GM12872 (cell line): Measurements from ENCODE around the gene SH2D3C.

Experiments
- TF ChIP-seq, protein P1 (sequence below): IDR thresholded peaks from 3 replicates; pipeline ENCODE4 v1.5.1; 2011; ENCODE audit warnings: low read depth, mild to moderate bottlenecking, low read length, moderate library complexity; ENCODE audit not compliant: insufficient read depth

Gene SH2D3C

DNA sequence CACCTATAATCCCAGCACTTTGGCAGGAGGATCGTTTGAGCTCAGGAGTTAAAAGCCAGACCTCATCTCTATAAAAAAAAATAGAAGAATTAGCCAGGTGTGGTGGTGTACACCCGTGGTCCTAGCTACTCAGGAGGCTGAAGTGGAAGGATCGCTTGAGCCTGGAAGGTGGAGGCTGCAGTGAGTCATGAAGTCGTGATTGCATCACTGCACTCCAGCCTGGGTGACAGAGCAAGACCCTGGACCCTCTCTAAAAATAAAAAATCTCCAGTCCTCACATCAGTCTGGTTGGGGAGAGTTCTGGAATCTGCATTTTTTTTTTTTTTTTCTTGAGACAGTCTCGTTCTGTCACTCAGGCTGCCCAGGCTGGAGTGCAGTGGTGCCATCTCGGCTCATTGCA is 33.5 kb upstream of the SH2D3C start:
- TF ChIP-seq, protein P1, sequence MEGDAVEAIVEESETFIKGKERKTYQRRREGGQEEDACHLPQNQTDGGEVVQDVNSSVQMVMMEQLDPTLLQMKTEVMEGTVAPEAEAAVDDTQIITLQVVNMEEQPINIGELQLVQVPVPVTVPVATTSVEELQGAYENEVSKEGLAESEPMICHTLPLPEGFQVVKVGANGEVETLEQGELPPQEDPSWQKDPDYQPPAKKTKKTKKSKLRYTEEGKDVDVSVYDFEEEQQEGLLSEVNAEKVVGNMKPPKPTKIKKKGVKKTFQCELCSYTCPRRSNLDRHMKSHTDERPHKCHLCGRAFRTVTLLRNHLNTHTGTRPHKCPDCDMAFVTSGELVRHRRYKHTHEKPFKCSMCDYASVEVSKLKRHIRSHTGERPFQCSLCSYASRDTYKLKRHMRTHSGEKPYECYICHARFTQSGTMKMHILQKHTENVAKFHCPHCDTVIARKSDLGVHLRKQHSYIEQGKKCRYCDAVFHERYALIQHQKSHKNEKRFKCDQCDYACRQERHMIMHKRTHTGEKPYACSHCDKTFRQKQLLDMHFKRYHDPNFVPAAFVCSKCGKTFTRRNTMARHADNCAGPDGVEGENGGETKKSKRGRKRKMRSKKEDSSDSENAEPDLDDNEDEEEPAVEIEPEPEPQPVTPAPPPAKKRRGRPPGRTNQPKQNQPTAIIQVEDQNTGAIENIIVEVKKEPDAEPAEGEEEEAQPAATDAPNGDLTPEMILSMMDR, result no peak

DNA sequence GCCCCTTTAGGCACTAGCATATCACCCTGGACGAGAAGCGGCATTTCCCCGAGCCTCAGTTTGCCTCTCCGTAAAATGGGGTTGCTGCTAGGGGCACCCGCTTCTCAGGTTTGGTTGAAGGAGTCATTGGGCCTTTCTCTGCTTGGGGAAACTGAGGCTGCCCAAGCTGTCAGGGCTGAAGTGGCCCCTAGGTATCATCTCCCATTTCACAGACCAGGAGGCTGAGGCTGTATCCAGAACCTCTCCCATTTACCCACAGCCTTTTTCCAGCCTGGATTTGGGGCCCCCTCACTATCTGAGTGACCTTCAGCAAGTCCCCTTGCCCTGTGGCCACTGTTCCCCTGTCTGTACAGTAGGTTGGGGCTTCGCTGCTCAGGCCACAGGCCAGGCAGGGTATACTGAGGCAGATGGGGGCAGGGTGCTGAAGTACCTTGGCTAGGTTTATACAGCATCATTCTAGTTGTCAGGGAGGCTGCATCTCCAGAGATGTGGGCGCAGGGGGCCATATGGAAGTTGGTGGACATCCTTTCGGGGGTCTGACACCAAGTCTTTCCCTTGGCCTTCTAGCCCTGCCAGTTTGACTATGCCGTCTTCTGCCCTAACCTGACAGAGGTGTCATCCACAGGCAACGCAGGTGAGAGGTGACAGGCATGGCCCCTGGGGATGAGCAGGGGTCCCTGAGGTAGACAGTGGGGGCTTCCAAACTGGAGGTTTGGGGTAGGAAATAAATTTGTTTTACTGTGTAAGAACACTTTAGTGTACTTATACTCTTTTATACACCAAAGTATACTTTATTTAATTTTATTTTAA is 32.1 kb upstream of the SH2D3C start:
- TF ChIP-seq, protein P1, result no peak

DNA sequence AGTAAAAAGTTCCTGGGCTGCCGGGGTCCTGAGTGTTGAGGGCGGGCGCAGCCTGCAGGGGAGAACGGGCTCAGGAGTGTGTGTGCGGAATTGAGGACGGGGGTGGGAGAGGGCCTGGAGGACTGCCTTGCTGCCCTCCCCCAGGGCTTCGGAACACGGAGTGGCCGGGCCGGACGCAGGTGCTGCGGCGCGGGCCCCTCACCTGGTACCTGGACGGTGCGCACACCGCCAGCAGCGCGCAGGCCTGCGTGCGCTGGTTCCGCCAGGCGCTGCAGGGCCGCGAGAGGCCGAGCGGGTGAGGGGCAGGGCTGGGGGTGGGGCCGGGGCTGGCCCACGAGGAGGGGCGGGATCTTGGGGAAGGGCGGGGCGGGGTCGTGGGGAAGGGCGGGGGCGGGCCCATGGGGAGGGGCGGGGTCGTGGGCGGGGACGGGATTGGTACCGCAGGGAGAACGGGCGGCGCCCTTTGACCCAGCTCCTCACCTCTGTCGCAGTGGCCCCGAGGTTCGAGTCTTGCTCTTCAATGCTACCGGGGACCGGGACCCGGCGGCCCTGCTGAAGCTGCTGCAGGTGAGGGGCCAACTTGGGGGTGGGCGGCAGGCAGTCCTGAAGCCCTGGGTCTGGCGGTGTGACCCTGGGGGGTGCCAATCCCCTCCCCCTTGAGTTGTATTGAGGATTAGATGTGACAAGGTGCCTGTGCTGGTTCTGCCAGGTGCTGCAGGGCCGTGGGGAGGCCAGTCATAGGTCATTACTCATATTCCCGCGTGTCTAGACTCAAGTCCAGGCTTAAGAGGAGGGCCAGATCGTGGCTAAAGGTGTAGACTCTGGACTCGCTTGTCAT is 31.3 kb upstream of the SH2D3C start:
- TF ChIP-seq, protein P1, result no peak

DNA sequence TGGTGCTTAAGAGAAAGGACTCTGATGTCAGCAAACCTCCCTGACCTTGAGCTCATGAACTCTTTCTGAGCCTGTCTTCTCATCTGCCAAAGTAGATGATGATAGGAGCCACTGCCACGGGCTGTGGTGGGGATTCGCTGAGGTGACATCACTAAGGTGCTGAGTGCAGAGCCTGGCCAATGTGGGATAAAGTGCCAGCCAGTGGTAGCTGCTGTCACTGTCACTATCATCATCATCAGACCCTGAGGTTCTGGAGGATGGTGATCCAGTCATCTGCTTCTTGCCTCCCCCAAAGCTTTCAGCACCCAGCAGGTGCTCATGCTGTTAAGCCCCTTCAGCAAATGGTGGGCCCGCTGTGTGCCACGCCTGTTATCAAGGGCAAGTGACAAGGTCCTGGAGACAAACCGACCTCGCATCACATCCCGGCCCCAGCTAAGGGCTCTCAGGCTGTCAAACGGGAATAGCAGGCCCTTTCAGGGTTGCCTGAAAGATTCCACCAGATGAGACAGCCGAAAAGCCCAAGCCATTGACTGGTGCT is 30.6 kb upstream of the SH2D3C start:
- TF ChIP-seq, protein P1, result no peak

DNA sequence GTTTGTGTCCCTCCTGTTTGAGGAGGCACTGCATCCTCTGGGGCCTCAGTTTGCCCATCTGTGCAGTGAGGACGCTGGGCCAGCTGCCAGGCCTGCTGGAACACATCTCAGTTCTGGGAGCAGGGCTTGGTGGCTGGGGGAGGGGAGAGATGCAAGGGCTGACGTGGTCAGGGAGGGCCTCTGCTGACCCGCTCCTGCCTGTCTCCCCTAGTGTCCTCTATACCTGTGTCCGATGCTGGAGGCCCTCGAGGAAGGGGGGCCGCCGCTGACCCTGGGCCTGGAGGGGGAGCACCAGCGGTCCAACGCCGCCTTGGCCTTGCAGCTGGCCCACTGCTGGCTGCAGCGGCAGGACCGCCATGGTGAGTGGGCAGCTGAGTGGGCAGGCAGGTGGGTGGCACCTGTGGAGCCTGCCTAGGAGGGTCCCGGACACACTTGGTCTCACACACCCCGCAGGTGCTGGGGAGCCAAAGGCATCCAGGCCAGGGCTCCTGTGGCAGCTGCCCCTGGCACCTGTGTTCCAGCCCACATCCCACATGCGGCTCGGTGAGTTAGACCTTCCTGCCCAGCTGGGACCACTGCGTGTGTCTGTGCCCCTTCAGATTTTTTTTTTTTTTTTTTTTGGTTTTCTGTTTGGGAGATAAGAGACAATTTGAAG is 30.0 kb upstream of the SH2D3C start:
- TF ChIP-seq, protein P1, result no peak

DNA sequence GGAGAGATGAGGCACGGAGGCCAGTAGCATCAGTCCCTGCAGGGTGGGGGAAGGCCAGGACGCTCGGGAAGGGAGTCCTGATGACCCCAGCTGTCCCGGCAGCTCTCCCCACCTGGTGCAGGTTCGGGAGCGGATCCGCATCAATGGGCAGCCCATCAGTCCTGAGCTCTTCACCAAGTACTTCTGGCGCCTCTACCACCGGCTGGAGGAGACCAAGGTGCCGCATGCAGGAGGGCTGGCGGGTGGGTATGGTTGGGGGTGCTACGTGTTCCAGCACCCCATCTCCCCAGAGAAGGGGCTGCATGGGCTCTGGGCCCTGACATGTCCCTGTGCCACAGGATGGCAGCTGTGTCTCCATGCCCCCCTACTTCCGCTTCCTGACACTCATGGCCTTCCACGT is 28.4 kb upstream of the SH2D3C start:
- TF ChIP-seq, protein P1, result no peak

DNA sequence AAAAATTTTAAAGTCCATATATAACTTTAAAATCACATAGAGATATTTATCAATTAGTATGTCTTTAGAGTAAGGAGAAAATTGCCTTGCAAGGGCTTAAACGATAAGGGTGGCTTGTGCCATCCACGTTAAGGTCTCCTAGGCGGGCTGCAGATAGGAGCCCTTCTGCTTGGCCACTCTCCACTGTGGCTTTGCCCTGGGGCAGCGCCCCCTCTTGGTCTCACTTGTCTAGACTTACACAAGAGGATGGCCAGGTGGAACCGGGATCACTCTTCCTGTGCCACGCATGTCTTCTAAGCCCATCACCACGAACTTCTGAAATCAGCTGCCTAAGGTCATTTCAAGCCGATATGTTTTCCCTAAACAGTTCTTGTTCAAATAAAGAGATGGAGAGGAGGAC is 27.2 kb upstream of the SH2D3C start:
- TF ChIP-seq, protein P1, result peak; percentile 59; the same call in 2 of the 3 replicates
